Left cardiac atrium (tissue), 4 donors: ENCODE results near the gene PTPRA. TPM values are rescaled to one million over a fixed set of nuclear protein-coding genes. Genes with fewer than 3 reads are reported as not detected.
"Not testable (repeated sequence)": the region's sequence is repeated elsewhere in the genome, so short reads cannot be mapped to it uniquely, and the experiment has no call there.

Experiments used
- ATAC-seq, 2 donors: fragments of 200-7000 bp; cut with Tn5 transposase; one replicate each; pipeline ENCODE4 v1.9.1; 2020; ENCODE audit warnings: mild to moderate bottlenecking in 2 of 2, moderate library complexity in 2 of 2
- DNase-seq: peaks from one replicate; pipeline ENCODE4 v3.0.0-alpha.2; 2020
- intact Hi-C, 2 donors: fragments of 100-400 bp; cut with DNase I; formaldehyde crosslinking; loops; one replicate each; pipeline versions ENCODE4 v1.14.1 to v1.15.1; 2022 to 2023
- total RNA-seq, 2 donors: library from RNA; stranded (reverse); fragmentation: NEBNext Ultra II Directional; extraction: Animal tissue kit (Norgen Biotek cat#: 25700); gene quantifications; one replicate each; pipeline ENCODE4 v1.2.1, GENCODE V29; 2021
- donor health status: DM: no; HTN: yes; CAD: no.
- donor health status: DM: no; HTN: yes; CAD: no; lungs with severe emphysema.
- donor health status: DM: yes; HTN: yes; CAD: no.
- donor health status: Dilated cardiomyopathy.

The PTPRA gene
- total RNA-seq, 2 donors from 2014 or later, result 35.4 to 38.6 TPM

DNA sequence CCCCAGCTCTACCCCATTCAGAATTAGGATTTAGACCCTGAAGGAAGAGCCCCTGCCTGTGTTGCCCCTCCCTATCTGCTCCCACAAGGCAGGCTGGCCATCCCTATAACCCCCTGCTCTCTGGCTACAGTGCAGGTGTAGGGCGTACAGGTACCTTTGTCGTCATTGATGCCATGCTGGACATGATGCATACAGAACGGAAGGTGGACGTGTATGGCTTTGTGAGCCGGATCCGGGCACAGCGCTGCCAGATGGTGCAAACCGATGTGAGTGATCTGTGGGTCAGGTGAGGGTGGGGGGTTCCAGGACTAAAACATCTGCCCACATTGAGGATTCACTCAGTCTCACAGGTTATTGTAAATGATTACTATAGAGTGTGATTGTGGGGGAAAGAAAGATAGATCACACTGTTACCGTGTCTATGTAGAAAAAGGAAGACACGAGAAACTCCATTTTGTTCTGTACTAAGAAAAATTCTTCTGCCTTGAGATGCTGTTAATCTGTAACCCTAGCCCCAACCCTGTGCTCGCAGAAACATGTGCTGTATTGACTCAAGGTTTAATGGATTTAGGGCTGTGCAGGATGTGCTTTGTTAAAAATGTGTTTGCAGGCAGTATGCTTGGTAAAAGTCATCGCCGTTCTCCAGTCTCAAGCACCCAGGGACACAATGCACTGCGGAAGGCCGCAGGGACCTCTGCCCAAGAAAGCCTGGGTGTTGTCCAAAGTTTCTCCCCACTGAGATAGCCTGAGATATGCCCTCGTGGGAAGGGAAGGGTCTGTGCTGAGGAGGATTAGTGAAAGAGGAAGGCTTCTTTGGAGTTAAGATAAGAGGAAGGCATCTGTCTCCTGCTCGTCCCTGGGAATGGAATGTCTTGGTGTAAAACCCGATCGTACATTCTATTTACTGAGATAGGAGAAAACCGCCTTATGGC, 149.5 kb downstream of the PTPRA start:
- DNase-seq, intact Hi-C loops, ATAC-seq: not testable (repeated sequence)

DNA sequence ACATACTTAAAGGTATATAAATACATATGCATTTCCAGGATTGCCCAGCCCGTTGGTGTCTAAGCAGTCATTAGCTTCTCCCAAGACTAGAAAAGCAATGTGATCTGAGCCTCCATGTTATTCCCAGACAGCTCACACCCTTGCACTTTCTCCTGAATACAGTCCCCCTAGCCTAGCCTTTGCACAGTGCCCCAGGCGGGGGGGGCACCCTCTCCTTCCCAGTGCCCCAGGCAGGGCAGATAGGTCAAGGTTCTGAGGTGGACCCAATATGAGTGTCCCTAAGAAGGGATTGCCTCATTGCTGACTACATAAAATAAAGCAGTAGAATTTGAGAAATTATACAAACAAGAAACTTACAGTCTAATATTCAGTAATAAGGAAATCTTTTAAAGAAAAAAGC, 154.7 kb downstream of the PTPRA start:
- ATAC-seq, result no peak
- intact Hi-C loops, result no loop called here
- no peak for DNase-seq

DNA sequence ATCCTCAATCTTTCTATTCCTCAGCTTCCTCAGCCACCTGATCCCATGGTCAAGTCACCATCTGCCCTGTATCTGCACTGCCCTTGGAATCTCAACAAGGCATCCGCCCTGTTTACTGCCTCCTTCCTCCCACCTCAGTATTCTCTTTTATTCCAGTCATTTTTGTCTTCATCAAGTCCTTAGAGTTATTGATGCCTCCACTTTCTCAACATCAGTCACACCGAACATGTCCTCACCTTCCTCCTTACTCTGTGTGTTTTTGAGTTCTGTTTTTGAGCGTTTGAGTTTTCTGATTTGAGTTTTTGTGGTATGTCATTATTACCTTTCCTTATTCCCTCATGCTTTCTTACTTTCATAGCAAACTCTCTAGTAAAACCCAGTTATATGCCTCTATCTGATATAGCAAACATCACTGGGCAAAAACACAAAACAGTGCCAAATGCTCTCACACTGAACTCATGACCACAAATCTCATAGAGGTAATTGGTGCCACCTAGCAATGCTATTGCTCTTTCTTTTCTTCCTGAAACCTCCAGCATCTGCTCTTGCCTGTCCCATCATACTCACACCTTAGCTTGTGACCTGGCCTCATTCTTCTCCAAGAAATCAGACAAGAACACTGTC, 158.4 kb downstream of the PTPRA start:
- DNase-seq (no peak), ATAC-seq (no peak)
- intact Hi-C loops, result no loop called here

DNA sequence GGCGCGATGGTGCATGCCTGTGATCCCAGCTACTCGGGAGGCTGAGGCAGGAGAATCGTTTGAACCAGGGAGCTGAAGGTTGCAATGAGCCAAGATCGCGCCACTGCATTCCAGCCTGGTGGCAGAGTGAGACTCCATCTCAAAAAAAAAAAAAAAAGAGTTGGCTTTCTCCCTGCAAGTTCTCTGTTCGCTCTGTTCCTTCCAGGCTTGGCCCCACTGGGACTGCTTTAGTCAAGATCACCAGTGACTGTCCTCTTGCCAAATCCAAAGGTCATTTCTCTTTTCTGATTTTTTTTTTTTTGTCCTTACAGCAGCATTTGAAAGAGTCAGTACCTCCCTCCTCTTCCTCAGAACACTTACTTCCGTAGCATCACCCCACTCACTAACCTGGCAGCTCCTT, 159.3 kb downstream of the PTPRA start:
- ATAC-seq (peak in 1 of 2 donors; percentile 80), DNase-seq (peak; percentile 62)
- intact Hi-C loops, result no loop called here

DNA sequence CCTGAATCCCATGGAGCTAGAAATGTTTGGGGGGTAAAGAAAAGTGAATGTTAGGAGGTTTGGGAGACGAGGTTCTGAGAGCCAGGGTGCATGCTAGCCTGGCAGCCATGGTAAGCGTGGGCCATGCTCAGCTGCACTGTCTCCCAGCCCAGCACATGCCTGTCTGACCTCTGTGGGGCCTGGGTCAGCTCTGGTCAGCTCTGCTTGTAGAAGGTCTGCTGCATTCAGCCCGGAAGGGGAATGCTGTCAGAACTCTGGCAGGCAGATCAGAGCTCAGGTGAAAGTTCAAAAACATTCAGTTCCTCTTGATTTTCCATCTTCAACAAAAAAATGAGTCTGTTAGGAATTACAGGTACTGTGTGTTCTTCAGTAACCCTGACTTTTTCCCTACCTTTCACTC, 164.4 kb downstream of the PTPRA start:
- intact Hi-C loops, result no loop called here
- ATAC-seq (no peak), DNase-seq (no peak)

- DNase-seq (no peak), ATAC-seq (no peak)
- intact Hi-C loops, result no loop called here
These were observed 165.2 kb downstream of the PTPRA start for GRCh38 chr20:3038454-3038853.

GRCh38 chr20:3039426-3039825, 166.1 kb downstream of the PTPRA start:
- DNase-seq (no peak), ATAC-seq (no peak)
- intact Hi-C loops, result no loop called here

DNA sequence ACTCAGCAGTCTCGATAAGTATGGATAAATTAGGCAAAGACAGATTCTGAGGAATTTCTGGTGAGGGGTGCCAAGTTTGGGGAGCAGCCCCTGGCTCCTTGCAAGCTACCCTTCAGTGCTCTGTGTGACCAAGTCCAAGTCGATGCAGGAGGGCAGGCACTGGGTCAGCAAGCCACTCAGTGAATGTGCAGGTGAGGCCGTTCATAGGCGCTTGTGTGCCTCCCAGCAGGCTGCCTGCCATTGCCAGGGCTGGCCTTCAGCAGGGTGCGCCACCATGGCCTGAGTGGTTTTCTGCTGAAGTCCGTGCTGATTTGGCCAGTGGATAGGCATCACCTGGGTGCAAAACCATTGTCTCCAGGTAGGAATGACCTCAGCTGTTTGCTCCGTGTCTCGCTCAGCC, 166.8 kb downstream of the PTPRA start:
- no peak for ATAC-seq
- no peak for DNase-seq
- intact Hi-C loops, result no loop called here

- intact Hi-C loops, result no loop called here
- DNase-seq (no peak), ATAC-seq (no peak)
These were observed 168.7 kb downstream of the PTPRA start for GRCh38 chr20:3041854-3042409.

DNA sequence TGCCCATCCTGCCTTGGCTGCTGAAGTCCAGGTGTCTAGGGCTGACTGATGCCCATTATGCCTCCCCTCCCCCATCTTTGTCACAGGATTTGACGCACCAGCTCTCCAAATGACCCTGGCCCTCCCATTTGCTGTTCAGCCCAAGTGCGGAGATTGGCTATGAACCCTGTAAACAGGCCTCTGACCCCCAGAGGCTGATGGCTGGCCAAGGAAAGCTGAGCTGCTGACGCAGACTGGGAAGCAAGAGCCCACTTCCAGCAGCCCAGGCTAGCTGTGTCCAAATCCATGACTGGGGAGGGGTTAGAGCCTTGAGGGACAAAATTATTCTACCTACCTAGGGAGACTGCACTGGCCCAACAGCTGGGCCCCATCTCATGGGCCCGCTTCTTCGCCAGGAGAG, 169.3 kb downstream of the PTPRA start:
- peak; percentile 69 for DNase-seq
- intact Hi-C loops, result no loop called here

DNA sequence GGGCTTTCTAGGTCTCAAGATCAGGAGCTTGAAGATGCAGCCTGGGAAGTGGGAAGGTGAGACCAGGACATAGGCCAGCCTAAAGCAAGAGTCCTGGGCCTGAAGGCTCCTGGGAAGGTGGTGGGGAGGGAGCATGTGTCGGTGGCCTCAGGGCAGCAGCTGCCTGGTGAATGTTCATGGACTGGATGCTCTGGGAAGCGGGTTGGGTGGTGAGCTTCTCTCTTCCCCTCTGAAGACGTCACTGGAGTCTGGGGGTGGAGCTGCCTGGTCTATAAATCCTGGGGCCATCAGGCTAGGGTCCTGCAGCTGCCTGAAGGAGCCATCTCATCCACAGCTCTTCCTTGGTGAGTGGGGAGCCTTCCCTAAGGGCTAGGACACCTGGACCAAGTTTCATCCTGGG, 170.0 kb downstream of the PTPRA start, which contains the start of gene GNRH2:
Gene GNRH2 (plus strand): TSS at position 301 of the 400 bp plus-strand sequence. CDS start 793 bp downstream, outside the sequence.
- no peak for DNase-seq

More for the DNA sequence above, 169.3 kb downstream of the PTPRA start:
- peak in 1 of 2 donors; percentile 20 for ATAC-seq

GRCh38 chr20:3044336-3044965, 171.2 kb downstream of the PTPRA start:
- no peak for ATAC-seq
- DNase-seq, result no peak
- intact Hi-C loops, result no loop called here

More for the DNA sequence above, 170.0 kb downstream of the PTPRA start, which contains the start of gene GNRH2:
- intact Hi-C loops, result no loop called here
- no peak for ATAC-seq

DNA sequence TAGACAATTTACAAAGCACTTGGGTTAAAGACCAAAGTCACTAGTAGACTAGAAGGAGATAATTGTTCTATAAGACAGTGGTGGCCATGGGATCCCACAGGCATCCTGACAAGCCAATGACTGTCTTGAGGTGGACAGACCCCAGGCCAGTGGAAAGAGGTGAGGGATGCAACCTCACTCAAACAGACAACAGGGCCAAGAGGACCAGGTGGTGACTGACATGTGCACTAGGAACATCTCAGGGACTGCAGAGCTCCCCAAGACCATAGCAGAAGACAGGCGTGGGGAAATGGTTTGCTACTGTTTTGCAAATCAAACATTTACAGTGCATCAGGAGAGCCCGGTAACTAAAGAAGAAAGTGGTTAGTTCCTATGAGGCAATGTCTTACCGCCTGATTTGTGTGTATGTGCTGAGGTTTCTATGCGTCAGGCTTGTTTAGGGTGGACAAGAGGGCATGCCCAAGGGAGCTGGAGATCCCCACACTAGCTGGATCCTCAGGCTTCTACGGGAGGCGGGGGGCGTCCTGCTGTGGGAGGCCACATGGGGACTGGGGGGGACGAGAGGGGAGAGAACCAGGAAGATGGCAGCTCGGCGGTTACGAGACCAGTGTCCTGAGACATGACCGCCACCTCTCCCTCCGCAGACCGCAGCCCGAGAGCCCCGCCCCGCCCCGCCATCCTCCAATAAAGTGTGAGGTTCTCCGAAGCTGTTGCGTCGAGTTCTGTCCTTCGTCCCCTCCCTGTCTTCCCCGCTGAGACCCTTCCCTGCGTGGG, 171.9 kb downstream of the PTPRA start:
- ATAC-seq (peak; percentile 73 to 75), DNase-seq (peak; percentile 88)
- intact Hi-C loops, result no loop called here

- ATAC-seq (peak; percentile 95), DNase-seq (peak; percentile 94)
- intact Hi-C loops, result no loop called here
These were observed 172.8 kb downstream of the PTPRA start, which contains the start of gene MRPS26 for GRCh38 chr20:3045816-3046676. Gene MRPS26, plus strand, starts transcription at chr20:3046052. Its CDS starts 17 bp downstream, at chr20:3046069.

GRCh38 chr20:3046677-3047462, 173.6 kb downstream of the PTPRA start:
- intact Hi-C loops, result no loop called here
- ATAC-seq, result no peak
- no peak for DNase-seq

DNA sequence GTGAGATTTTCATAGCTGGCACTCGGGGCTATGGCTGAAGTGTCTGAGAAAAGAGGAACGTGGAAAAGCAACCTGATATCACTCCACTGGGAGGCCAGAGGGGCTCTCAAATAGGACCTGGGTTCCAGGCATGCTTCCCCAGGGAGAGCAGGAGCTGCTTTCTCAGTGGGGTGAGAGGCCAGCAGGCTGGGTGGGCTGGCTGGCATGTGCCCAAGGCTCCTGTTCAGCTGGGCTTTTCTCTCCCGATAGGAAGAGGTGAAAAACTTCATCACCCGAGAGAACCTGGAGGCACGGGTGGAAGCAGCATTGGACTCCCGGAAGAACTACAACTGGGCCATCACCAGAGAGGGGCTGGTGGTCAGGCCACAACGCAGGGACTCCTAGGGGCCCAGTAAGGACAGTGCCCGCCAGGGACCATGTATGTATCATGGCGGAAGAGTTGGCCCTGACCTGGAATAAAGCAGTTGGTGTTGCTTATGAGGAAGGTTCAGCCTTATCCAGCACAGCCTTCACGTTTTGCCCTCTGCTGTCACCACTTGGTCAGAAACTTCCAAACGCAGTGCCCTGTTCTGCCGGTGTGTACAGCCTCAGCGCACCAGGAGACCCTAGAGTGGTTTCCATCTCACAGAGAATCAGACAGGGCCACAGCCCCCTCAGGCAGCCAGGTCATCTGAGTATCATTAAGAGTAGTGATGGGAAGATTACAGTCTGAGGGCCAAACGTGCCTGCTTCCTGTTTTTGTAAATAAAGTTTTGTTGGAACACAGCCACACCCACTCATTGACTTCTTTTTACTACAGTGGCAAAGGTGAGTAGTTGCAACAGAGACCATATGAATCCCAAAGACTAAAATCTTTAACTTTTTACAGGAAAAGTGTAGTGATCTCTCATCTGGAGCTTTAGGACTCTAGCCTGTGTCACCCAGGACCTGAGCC, 174.5 kb downstream of the PTPRA start:
- intact Hi-C loops, result no loop called here
- no peak for DNase-seq
- no peak for ATAC-seq
